Lower leg skin (tissue), 4 donors: ENCODE data around the gene CMC1. TPM values are rescaled to one million over a fixed set of nuclear protein-coding genes. Genes with fewer than 3 reads are reported as not detected.

Experiments
- DNase-seq, 2 donors: peaks; one replicate each; pipeline ENCODE4 v3.0.0-alpha.2; 2019; ENCODE audit warnings: low spot score in 2 of 2
- H3K4me3 ChIP-seq: fragments of 200-600 bp; sonication (generic); 2 replicates; pipeline ENCODE4 v1.5.1; 2017; ENCODE audit warnings: mild to moderate bottlenecking, low read depth; ENCODE audit not compliant: poor library complexity, severe bottlenecking
- CTCF ChIP-seq, 3 donors: fragments of 450-650 bp; IDR thresholded peaks; one replicate each; pipeline ENCODE4 v1.5.1; 2016; ENCODE audit warnings: antibody characterized with exemption in 3 of 3, mild to moderate bottlenecking in 3 of 3, moderate library complexity in 2 of 3
- POLR2A ChIP-seq, 2 donors: fragments of 450-650 bp; IDR thresholded peaks; one replicate each; pipeline ENCODE4 v1.6.1; 2016 to 2017; ENCODE audit warnings: antibody characterized with exemption in 2 of 2, mild to moderate bottlenecking in 1 of 2, moderate library complexity in 1 of 2
- WGBS, 2 donors: methylation state at CpG; one replicate each; pipeline ENCODE4 v1.1.5; 2018; 5-methylcytosine and 5-hydroxymethylcytosine counted together
- intact Hi-C: fragments of 100-400 bp; cut with DNase I; formaldehyde crosslinking; loops from one replicate; pipeline ENCODE4 v1.15.0; 2023; ENCODE audit warnings: low total_unique reads
- total RNA-seq, 4 donors: library from RNA; depleted of rRNA; stranded (reverse); fragments of >200 nt; gene quantifications; one replicate each; pipeline ENCODE4 v1.1.0, GENCODE V29; 2016

CMC1 gene
- total RNA-seq, 4 donors from 2014 or later: 2.4 to 8.4 (median 5.9) TPM

GRCh38 chr3:28239108-28239507 is 2.3 kb upstream of the CMC1 start:
- TF ChIP-seq POLR2A (IDR thresholded peaks at IDR 0.05) (no peak), CTCF (IDR thresholded peaks at IDR 0.05) (no peak)
- 55 to 84% methylated on average over 3 of the region's 3 CpGs for WGBS, 2 donors
- intact Hi-C loops: no loop called here
- H3K4me3 ChIP-seq: no peak overlapping the region
- no peak for DNase-seq

GRCh38 chr3:28240441-28240840 is 978 bp upstream of the CMC1 start:
- WGBS, 2 donors: 69 to 73% methylated on average over 7 of the region's 7 CpGs
- DNase-seq: no peak
- TF ChIP-seq POLR2A (IDR thresholded peaks at IDR 0.05): no peak
- intact Hi-C loops: no loop called here
- no peak overlapping the region for H3K4me3 ChIP-seq

GRCh38 chr3:28242519-28242918 is 1.1 kb downstream of the CMC1 start:
- no peak overlapping the region for H3K4me3 ChIP-seq
- 93 to 94% methylated on average over 3 of the region's 3 CpGs for WGBS, 2 donors
- intact Hi-C loops: no loop called here
- TF ChIP-seq POLR2A (IDR thresholded peaks at IDR 0.05) (no peak), CTCF (IDR thresholded peaks at IDR 0.05) (no peak)
- no peak for DNase-seq

GRCh38 chr3:28243424-28244106 is 2.1 kb downstream of the CMC1 start:
- no peak overlapping the region for H3K4me3 ChIP-seq
- no peak for TF ChIP-seq POLR2A (IDR thresholded peaks at IDR 0.05)
- TF ChIP-seq CTCF (IDR thresholded peaks at IDR 0.05): no peak
- 66 to 81% methylated on average over 3 of the region's 3 CpGs for WGBS, 2 donors
- no peak for DNase-seq
- intact Hi-C loops: no loop called here

GRCh38 chr3:28244491-28244890 is 3.1 kb downstream of the CMC1 start:
- TF ChIP-seq CTCF (IDR thresholded peaks at IDR 0.05): no peak
- no peak for TF ChIP-seq POLR2A (IDR thresholded peaks at IDR 0.05)
- no peak for DNase-seq
- intact Hi-C loops: no loop called here
- H3K4me3 ChIP-seq: no peak overlapping the region
- 81 to 90% methylated on average over 8 of the region's 8 CpGs for WGBS, 2 donors

GRCh38 chr3:28247286-28247685 is 5.9 kb downstream of the CMC1 start:
- 71 to 78% methylated on average over 1 of the region's 1 CpG for WGBS, 2 donors
- intact Hi-C loops: no loop called here
- TF ChIP-seq POLR2A (IDR thresholded peaks at IDR 0.05) (no peak), CTCF (IDR thresholded peaks at IDR 0.05) (no peak)
- H3K4me3 ChIP-seq: no peak overlapping the region
- DNase-seq: no peak
